DMS153 treated with DMSO at 0.1 percent for 48 hours (cell line): ENCODE measurements around the gene PSME2.

Experiments
- DNase-seq: peaks from one replicate; lab custom pipeline; 2025; ENCODE audit not compliant: unreplicated experiment; lab: John Stamatoyannopoulos, UW

Gene PSME2

DNA sequence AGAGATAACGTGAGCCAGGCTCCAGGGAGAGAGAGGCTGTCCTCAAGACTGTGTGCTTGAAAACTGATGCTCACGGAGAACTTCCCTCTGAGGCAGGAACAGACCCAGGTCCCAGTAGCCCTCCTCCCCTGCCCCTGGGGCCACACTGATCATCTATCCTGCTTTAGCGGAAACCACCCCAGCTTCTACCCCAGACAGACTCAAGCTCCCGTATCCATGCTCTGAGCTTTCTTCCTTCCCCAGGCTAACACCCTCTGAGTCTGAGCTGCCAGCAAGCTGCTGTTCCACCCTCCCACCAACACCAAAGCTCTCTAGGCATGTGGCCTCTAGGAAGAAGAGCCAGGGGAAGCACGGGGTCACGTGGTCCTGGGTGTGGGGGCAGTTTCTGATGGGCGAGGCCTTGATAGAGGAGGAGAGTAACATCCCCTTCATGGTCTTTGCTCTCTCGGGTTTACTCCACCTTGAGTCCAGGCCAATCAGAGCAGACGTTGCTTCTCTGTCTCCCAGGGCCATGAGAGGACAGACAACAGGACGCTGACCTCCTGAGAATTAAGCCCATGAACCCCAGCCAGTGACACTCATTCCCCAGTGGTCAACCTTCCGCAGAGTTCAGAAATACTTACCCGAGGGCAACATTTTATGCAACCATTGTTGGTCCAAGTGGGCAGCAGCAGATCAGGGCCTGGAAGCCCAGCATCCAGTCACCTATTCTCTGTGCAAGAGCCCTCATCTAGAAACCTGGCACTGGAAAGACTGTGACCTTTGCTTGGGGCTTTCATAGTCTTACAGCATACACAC, 50.9 kb downstream of the PSME2 start:
- DNase-seq = no peak

DNA sequence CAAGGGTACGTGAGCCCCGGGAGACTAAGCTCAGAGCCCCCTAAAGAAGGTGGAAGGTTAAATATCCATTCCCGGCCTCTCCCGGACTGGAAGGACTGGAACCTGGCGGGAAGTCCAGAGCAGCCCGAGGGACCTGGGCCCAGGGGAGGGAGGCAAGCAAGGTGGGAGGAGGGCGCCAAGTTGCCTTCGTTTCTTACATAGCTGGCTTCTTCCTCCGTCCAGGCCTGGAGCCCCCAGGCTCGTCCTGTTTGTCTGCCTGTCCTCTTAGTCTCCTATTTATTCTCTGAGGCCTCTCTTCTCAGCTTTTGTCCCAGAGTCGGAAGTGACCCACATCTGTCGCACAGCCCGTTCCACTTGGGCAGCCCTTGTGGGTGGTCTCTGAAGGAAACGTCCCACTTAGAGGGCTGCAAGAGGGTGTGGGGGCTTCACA, 51.6 kb downstream of the PSME2 start:
- no peak for DNase-seq

DNA sequence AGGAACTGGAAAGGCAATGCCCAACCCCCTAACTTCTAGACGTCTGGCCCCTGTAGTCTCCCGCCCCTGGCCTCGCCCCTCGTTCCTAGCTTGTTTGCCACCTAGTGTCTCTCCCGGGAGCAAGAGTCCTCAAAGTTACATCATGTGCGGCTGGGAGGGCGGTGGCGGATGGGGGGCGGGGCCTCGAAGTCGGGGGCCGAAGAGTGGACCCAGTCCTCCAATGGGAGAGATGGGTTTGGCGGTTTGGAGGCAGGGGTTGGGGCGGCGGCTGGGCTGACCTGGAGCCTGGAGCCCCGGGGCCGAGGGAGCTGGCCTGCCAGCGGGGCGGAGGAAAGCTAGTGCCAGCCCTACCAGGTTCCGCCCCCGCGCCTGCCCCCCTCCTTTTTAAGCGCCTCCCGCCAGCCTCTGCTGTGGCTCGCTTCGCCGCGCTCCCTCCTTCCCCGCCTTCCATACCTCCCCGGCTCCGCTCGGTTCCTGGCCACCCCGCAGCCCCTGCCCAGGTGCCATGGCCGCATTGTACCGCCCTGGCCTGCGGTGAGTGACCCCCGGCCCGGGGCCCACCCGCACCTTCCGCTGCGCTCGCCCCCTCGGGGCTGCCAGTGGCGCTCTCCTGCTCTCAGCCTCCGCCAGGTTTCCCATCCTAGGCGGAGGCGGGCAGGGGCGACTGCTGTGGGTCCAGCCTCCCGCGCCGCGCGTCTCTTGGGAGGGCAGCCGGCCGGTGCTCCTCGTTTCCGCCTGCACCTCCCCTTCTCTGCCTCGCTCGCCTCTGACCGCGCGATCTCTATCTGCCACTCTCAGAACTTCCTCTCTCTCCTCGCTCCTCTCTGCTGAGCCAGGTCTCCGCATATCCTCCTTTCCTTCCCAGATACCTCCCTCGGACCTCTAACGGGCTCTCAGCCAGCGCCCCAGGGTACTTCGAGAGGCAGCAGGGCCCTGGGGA, 52.2 kb downstream of the PSME2 start, which contains the start of gene PCK2:
Gene PCK2 (plus strand): TSS at position 411 of the 940 bp plus-strand sequence. CDS start 95 bp downstream, at position 506.
- DNase-seq = peak; percentile 84
